Colonic mucosa (tissue), 4 donors: Measurements from ENCODE around the gene MOSPD3. TPM values are rescaled to one million over a fixed set of nuclear protein-coding genes. Genes with fewer than 3 reads are reported as not detected.
A peak's percentile ranks its signal among the peaks of the same experiment; 100 is the strongest.

Experiments used
- DNase-seq: peaks from one replicate; pipeline ENCODE4 v3.0.0-alpha.2; 2020
- H3K27ac ChIP-seq: fragments of 200-600 bp; one replicate; pipeline ENCODE4 v1.8.0; 2021
- H3K27me3 ChIP-seq: fragments of 200-600 bp; one replicate; pipeline ENCODE4 v1.8.0; 2021
- H3K36me3 ChIP-seq: fragments of 200-600 bp; one replicate; pipeline ENCODE4 v1.8.0; 2021
- H3K4me1 ChIP-seq: fragments of 200-600 bp; one replicate; pipeline ENCODE4 v1.8.0; 2021; ENCODE audit warnings: mild to moderate bottlenecking
- H3K4me3 ChIP-seq: fragments of 200-600 bp; one replicate; pipeline ENCODE4 v1.8.0; 2021
- H3K9ac ChIP-seq, 2 donors: one replicate each; pipeline ENCODE4 v1.7.0; 2013; ENCODE audit warnings: control low read depth in 2 of 2, low read depth in 2 of 2, low read length in 2 of 2
- H3K9me3 ChIP-seq: fragments of 200-600 bp; one replicate; pipeline ENCODE4 v1.8.0; 2021
- intact Hi-C: fragments of 100-400 bp; cut with DNase I; formaldehyde crosslinking; loops from one replicate; pipeline ENCODE4 v1.14.1; 2022
- total RNA-seq, 2 donors: library from RNA; stranded (reverse); fragmentation: NEBNext Ultra II Directional in 1 of 2; extraction: Animal tissue kit (Norgen Biotek cat#: 25700) in 1 of 2; gene quantifications; one replicate each; pipeline ENCODE4 v1.2.1, GENCODE V29; 2021
- TF ChIP-seq, protein P1 (sequence below): fragments of 200-600 bp; IDR thresholded peaks from one replicate; pipeline ENCODE4 v1.8.0; 2022; ENCODE audit warnings: antibody characterized with exemption, mild to moderate bottlenecking
- donor health status: healthy.
- donor health status: DM: no; HTN: no; CAD: no.
- donor health status: DM: no; HTN: no; CAD: no.

Gene MOSPD3
- total RNA-seq, 2 donors from 2014 or later: 15.1 to 16.9 TPM

DNA sequence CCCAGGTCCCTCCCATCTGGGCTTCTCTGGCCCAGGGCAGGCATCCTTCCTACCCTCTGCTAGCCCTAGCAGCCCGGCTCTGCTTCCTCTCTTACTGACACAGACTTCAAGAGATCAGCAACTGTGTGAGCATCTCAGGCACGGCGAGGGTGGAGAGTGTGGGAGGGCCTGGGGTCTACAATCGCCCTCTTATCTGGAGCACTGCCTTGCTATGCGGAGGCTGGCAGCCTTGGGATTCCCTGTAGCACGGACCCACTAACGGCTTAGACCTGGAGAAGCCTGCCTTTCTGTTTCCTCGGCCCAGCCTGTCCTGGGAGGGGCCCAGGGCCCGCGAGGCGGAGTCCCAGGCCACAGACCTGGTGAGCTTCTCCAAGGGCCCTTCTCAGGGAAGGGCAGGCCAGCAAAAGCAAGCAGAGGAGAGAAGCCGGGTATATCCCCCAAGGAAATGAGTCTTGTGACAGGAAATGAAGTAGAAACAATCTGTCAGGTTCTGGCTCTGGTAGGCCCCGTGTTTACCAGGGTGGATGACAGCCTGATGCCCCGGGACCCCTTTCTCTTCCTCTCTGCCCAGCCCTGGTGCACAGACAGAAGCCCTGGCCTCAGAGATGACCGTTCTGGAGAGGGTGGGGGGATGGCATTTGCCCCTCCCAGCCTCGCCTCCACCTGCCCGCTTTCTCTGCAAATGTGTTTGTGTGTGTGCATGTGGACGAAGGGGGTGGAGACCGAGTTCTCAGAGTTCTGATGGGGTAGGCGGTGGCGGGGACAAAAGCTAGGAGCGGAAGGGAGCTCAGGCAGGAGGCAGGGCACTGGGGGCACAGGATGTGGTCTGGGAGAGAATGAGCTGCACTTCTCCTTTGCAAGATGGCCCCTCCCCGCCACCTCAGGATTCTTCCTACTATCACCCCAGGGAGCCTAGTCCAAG lies 28.9 kb upstream of the MOSPD3 start:
- no peaks in the 10 kb centered on the region for H3K9me3 ChIP-seq
- intact Hi-C loops: no loop called here
- H3K4me3 ChIP-seq: peak overlapping the region; percentile 100
- TF ChIP-seq, protein P1, sequence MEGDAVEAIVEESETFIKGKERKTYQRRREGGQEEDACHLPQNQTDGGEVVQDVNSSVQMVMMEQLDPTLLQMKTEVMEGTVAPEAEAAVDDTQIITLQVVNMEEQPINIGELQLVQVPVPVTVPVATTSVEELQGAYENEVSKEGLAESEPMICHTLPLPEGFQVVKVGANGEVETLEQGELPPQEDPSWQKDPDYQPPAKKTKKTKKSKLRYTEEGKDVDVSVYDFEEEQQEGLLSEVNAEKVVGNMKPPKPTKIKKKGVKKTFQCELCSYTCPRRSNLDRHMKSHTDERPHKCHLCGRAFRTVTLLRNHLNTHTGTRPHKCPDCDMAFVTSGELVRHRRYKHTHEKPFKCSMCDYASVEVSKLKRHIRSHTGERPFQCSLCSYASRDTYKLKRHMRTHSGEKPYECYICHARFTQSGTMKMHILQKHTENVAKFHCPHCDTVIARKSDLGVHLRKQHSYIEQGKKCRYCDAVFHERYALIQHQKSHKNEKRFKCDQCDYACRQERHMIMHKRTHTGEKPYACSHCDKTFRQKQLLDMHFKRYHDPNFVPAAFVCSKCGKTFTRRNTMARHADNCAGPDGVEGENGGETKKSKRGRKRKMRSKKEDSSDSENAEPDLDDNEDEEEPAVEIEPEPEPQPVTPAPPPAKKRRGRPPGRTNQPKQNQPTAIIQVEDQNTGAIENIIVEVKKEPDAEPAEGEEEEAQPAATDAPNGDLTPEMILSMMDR: no peak
- H3K9ac ChIP-seq: peak overlapping the region; percentile 36 to 94
- H3K27ac ChIP-seq: peak overlapping the region; percentile 100
- peak; percentile 68 for DNase-seq
- peaks cover 16% of the 10 kb centered on the region for H3K4me1 ChIP-seq
- H3K36me3 ChIP-seq: peaks cover 15% of the 10 kb centered on the region
- no peaks in the 10 kb centered on the region for H3K27me3 ChIP-seq

DNA sequence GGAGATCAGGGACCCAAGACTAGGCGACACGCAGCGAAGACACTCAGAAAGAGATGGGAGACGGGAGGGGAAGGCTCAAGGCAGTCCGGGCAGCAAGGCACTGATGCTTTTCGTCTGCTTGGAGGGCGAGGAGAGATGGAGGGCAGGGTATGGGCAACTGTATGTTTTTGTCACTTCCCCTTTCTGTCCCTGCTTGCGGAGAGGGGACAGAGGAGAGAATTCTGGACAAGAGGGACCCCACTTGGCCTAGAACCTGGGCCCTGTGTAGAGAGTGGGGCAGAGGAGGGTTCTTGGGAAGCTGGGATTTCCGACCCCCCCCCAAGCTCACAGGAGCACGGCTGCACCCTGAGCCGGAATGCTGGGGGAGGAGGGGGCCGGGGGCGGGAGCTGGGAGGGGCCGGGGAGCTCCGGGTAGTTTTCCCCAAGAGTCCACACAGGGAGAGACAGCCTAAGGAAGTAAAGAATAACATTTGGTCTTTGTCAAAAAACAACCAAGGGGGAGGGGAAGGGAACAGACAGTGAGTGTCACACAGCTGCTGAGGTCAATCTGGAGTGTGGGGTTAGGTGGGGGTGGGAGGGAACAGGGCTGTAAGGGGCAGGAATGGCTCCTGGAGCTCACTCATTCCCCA lies 28.2 kb upstream of the MOSPD3 start:
- peak overlapping the region; percentile 100 for H3K27ac ChIP-seq
- no peaks in the 10 kb centered on the region for H3K9me3 ChIP-seq
- H3K4me3 ChIP-seq: peak overlapping the region; percentile 100
- intact Hi-C loops: no loop called here
- DNase-seq: no peak
- peaks cover 11% of the 10 kb centered on the region for H3K36me3 ChIP-seq
- H3K4me1 ChIP-seq: peaks cover 16% of the 10 kb centered on the region
- TF ChIP-seq, protein P1: no peak
- H3K27me3 ChIP-seq: no peaks in the 10 kb centered on the region
- H3K9ac ChIP-seq: peak overlapping the region; percentile 33 to 94

DNA sequence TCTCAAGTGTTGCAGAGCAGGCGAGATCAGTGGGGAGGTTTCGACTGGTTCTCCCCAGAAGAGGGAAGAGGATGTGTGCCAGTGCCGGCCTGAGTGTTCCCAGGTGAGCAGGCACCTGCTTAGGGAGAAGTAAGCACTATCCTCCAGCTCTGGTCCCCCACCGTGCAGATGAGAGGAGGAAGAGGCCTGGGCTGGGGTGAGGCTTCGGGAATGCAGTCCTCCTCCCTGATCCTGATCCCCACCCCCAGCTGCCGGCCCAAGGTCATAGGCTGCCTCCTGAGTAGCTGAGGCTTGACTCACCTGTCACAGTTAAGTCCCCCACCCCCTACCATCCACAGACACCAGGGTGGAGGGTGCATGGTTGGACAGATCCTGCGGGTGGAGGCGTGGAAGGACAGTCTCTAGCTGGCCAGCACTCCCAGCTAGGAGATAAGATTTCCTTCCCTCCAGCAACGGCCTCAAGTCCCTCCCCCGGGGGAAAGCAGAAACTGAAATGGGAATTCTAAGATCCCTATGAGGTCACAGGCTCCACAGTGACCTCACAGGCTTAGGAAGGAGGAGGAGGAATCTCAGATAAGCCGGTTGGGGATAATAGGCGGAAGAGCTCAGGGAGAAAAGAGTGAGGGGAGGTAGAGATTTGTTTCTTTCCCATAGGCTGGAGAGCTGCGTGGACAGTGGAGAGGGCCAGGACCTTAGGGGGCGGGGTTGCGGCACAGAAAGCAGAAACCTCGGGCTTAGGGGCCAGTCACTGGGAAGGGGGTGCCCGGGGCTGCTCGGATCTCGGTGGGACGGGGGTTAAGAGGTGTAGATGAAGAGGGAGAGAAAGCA lies 27.4 kb upstream of the MOSPD3 start:
- peak; percentile 81 for DNase-seq

DNA sequence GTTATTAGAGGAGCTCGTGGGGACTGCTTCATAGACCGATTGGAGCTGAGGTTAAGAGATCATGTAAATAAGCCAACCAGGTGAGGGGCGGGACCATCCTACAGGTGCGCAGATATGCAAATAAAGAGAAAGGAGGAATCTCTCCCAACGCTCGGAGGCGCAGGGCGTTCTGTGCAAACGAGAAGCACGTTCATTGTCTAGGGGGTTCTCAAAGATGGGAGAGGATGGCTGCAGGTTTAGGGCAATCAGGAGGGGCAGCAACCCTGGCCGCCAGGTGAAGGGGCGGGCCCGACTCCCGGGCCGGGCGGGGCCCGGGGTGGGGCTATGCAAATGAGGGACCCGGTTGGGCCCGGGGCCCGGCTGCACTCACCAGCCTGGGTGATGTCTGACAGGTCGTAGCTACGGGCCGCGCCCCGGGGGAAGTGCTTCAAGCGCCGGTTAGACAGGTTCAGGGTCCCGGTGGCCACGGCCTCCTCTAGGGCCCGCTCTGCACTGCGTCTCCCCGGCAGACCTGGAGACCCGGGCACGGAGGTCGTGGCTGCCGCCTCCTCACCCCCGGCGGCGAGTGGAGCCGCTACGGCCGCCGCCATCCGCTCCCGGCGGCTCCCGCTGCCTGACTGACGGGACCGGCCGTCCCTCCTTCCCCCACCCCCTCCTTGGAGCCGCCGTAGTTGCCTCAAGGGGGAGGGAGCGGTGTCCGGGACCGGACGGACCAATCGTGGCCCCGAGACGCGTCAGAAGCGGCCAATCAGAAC lies 26.7 kb upstream of the MOSPD3 start, which contains the start of gene LRCH4:
LRCH4 (minus strand) TSS at position 619 of the 755 bp plus-strand sequence; CDS start at position 590, 29 bp downstream.
- H3K9me3 ChIP-seq: no peaks in the 10 kb centered on the region
- H3K9ac ChIP-seq: peak within 1 kb of the TSS; percentile 76 to 94
- no peaks in the 10 kb centered on the region for H3K27me3 ChIP-seq
- TF ChIP-seq, protein P1: no peak
- intact Hi-C loops: no loop called here
- H3K4me1 ChIP-seq: peaks cover 16% of the 10 kb centered on the region
- peak; percentile 82 for DNase-seq
- peak within 1 kb of the TSS; percentile 100 for H3K27ac ChIP-seq
- H3K36me3 ChIP-seq: peaks cover 11% of the 10 kb centered on the region
- peak within 1 kb of the TSS; percentile 100 for H3K4me3 ChIP-seq

More for the DNA sequence above, 27.4 kb upstream of the MOSPD3 start:
- TF ChIP-seq, protein P1: no peak
- H3K9ac ChIP-seq: peak overlapping the region; percentile 76 to 94
- H3K4me3 ChIP-seq: peak overlapping the region; percentile 100
- intact Hi-C loops: no loop called here
- H3K9me3 ChIP-seq: no peaks in the 10 kb centered on the region
- H3K27me3 ChIP-seq: no peaks in the 10 kb centered on the region
- H3K4me1 ChIP-seq: peaks cover 16% of the 10 kb centered on the region
- H3K36me3 ChIP-seq: peaks cover 11% of the 10 kb centered on the region
- H3K27ac ChIP-seq: peak overlapping the region; percentile 100
